GM21786 (cell line): ENCODE results near the gene TMX2.
"Not testable (repeated sequence)": the region's sequence is repeated elsewhere in the genome, so short reads cannot be mapped to it uniquely, and the experiment has no call there.

Experiments
- ATAC-seq: cut with Tn5 transposase; IDR thresholded peaks from one replicate; pipeline ENCODE4 v1.9.1; 2021; ENCODE audit not compliant: unreplicated experiment

Gene TMX2

GRCh38 chr11:57712256-57713150 lies at the start of gene TMX2:
TMX2 (plus strand) TSS chr11:57712593; CDS start chr11:57712619, 26 bp downstream.
- ATAC-seq: peak; percentile 96

- ATAC-seq: no peak
These were observed 49.5 kb upstream of the TMX2 start for GRCh38 chr11:57662893-57663292.

GRCh38 chr11:57663975-57664374 lies 48.4 kb upstream of the TMX2 start:
- ATAC-seq: no peak

- ATAC-seq: peak; percentile 62
These were observed 45.2 kb upstream of the TMX2 start for GRCh38 chr11:57667117-57667735.

- ATAC-seq: peak; percentile 80
These were observed 44.5 kb upstream of the TMX2 start, which contains the start of gene ZDHHC5 for GRCh38 chr11:57667736-57668433. ZDHHC5 (plus strand) TSS chr11:57668114; CDS start chr11:57673091, 4,977 bp downstream.

- ATAC-seq: peak; percentile 1
These were observed 44.0 kb upstream of the TMX2 start for GRCh38 chr11:57668434-57668782.

GRCh38 chr11:57674251-57674650 lies 38.1 kb upstream of the TMX2 start:
- ATAC-seq: no peak

- ATAC-seq: no peak
These were observed 37.0 kb upstream of the TMX2 start for GRCh38 chr11:57675176-57675941.

- no peak for ATAC-seq
These were observed 33.0 kb upstream of the TMX2 start for GRCh38 chr11:57679396-57679795.

- ATAC-seq: peak; percentile 30
These were observed 31.9 kb upstream of the TMX2 start for GRCh38 chr11:57680552-57680874.

- no peak for ATAC-seq
These were observed 31.2 kb upstream of the TMX2 start for GRCh38 chr11:57681168-57681567.

- ATAC-seq: not testable (repeated sequence)
These were observed 21.9 kb upstream of the TMX2 start for GRCh38 chr11:57690474-57690873.

GRCh38 chr11:57698843-57699365 lies 13.5 kb upstream of the TMX2 start:
- no peak for ATAC-seq

- no peak for ATAC-seq
These were observed 12.6 kb upstream of the TMX2 start for GRCh38 chr11:57699813-57700212.

GRCh38 chr11:57700425-57700824 lies 12.0 kb upstream of the TMX2 start:
- no peak for ATAC-seq

GRCh38 chr11:57703341-57703740 lies 9.1 kb upstream of the TMX2 start:
- ATAC-seq: no peak

- ATAC-seq: no peak
These were observed 7.5 kb upstream of the TMX2 start for GRCh38 chr11:57704932-57705331.

GRCh38 chr11:57705432-57705831 lies 7.0 kb upstream of the TMX2 start:
- ATAC-seq: not testable (repeated sequence)

GRCh38 chr11:57709802-57710367 lies 2.5 kb upstream of the TMX2 start:
- no peak for ATAC-seq
